Gastroesophageal sphincter (tissue), 3 donors: ENCODE data around the gene CPEB2.

Experiments used
- EP300 ChIP-seq: sonication (generic); formaldehyde crosslinking; IDR thresholded peaks from one replicate; pipeline ENCODE4 v1.6.1; 2017; ENCODE audit warnings: antibody characterized with exemption, mild to moderate bottlenecking
- TF ChIP-seq, protein P1 (sequence below), 4 experiments: fragments of 200-600 bp in 2 of 4; fragments of 450-650 bp in 2 of 4; sonication (generic) in 1 of 4; IDR thresholded peaks; one replicate each; pipeline ENCODE4 v1.5.1; 2017 to 2019; ENCODE audit warnings: antibody characterized with exemption in 4 of 4, mild to moderate bottlenecking in 2 of 4, moderate library complexity in 2 of 4

DNA sequence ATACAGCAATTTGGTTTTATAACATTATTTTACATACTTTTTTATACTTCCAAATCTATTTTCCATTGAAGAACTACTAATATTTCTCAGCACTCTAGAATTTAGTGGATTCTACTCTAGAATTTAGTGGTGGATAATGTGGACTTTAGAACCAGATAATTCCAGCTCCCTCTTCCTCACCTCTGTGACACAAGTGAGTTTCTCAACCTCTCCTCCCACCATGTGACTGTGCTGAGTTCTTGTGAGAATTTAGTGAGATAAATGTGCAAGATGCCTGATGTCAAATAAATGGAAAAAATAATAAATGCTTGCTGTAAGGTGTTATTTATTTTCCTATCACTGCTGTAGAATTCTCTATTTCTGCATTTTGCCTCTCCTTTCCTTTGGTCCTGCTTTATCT, 107.3 kb downstream of the CPEB2 start:
- TF ChIP-seq, protein P1, sequence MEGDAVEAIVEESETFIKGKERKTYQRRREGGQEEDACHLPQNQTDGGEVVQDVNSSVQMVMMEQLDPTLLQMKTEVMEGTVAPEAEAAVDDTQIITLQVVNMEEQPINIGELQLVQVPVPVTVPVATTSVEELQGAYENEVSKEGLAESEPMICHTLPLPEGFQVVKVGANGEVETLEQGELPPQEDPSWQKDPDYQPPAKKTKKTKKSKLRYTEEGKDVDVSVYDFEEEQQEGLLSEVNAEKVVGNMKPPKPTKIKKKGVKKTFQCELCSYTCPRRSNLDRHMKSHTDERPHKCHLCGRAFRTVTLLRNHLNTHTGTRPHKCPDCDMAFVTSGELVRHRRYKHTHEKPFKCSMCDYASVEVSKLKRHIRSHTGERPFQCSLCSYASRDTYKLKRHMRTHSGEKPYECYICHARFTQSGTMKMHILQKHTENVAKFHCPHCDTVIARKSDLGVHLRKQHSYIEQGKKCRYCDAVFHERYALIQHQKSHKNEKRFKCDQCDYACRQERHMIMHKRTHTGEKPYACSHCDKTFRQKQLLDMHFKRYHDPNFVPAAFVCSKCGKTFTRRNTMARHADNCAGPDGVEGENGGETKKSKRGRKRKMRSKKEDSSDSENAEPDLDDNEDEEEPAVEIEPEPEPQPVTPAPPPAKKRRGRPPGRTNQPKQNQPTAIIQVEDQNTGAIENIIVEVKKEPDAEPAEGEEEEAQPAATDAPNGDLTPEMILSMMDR (IDR thresholded peaks at IDR 0.05), result no peak
- no peak for TF ChIP-seq EP300
